ENCODE results near the gene TAF11L4.
"Not testable (repeated sequence)": the region's sequence is repeated elsewhere in the genome, so short reads cannot be mapped to it uniquely, and the experiment has no call there.

TAF11L4 gene

DNA sequence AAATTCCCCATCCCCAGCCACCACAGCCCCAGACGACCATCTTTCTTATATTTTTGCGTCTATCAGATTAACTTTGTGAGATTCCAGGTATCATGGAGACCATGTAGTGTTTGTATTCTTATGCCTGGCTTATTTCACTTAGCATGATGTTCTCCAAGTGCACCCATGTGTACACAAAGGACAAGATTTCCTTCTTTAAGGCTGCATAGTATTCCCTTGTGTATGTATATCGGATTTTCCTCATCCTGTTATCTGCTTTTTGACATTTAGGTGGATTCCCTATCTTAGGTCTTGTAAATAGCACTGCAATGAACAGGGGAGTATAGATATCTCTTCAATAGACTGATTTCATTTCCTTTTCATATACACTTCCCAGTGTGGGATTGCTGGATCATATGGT is 28.8 kb upstream of the TAF11L4 start:
- DNase-seq (ENCODE audit: low spot score) = no peak
- in situ Hi-C loops (cut with MboI; ENCODE audit: low sequenced_read_pairs, unreplicated experiment) = no loop called here
- TF ChIP-seq, protein P1, sequence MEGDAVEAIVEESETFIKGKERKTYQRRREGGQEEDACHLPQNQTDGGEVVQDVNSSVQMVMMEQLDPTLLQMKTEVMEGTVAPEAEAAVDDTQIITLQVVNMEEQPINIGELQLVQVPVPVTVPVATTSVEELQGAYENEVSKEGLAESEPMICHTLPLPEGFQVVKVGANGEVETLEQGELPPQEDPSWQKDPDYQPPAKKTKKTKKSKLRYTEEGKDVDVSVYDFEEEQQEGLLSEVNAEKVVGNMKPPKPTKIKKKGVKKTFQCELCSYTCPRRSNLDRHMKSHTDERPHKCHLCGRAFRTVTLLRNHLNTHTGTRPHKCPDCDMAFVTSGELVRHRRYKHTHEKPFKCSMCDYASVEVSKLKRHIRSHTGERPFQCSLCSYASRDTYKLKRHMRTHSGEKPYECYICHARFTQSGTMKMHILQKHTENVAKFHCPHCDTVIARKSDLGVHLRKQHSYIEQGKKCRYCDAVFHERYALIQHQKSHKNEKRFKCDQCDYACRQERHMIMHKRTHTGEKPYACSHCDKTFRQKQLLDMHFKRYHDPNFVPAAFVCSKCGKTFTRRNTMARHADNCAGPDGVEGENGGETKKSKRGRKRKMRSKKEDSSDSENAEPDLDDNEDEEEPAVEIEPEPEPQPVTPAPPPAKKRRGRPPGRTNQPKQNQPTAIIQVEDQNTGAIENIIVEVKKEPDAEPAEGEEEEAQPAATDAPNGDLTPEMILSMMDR (IDR thresholded peaks at IDR 0.05; ENCODE audit: borderline replicate concordance, control extremely low read depth, extremely low read depth, insufficient read depth, missing control alignments) = no peak

DNA sequence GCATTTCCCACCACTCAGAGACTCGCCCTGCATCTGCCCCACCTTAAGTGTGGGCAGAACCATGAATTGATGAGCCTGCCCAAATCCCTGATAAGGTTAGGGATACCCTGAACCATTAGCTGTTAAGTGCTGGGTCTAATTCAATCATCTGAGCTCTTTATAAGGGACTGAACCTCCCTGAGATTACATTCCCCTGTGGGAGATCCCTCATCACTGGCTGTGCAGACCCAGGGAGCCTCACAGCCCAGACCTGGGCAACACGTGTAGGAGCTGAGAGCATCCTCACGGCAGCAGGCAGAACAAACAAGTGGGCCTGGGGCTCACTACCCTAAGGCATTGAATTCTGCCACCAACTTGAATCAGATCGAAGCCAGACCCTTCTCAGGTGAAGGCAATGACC is 24.2 kb upstream of the TAF11L4 start:
- no peak for DNase-seq (ENCODE audit: low spot score)
- TF ChIP-seq, protein P1 (IDR thresholded peaks at IDR 0.05; ENCODE audit: borderline replicate concordance, control extremely low read depth, extremely low read depth, insufficient read depth, missing control alignments) = no peak
- in situ Hi-C loops (cut with MboI; ENCODE audit: low sequenced_read_pairs, unreplicated experiment) = no loop called here

DNA sequence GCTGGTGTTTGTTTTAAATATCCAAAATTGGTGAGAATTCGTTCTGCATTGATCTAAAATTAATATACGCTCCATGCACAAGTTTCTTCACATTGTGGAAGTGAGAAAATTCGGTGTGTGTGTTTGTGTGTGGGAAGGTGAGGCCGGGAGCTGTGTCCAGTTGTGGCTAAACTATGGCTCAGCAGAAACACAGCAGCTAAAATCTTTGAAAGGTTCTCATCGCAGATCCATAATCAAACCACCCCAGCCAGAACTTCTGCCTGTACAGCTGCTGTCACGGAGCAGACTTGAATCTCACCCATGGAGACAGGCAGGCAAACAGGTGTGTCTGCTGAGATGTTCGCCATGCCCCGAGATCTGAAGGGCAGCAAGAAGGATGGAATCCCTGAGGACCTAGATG is 23.7 kb upstream of the TAF11L4 start, which contains the start of gene TAF11L2:
Gene TAF11L2 (plus strand): TSS at position 301 of the 400 bp plus-strand sequence.
- DNase-seq (ENCODE audit: low spot score); in situ Hi-C loops (cut with MboI; ENCODE audit: low sequenced_read_pairs, unreplicated experiment): not testable (repeated sequence)

DNA sequence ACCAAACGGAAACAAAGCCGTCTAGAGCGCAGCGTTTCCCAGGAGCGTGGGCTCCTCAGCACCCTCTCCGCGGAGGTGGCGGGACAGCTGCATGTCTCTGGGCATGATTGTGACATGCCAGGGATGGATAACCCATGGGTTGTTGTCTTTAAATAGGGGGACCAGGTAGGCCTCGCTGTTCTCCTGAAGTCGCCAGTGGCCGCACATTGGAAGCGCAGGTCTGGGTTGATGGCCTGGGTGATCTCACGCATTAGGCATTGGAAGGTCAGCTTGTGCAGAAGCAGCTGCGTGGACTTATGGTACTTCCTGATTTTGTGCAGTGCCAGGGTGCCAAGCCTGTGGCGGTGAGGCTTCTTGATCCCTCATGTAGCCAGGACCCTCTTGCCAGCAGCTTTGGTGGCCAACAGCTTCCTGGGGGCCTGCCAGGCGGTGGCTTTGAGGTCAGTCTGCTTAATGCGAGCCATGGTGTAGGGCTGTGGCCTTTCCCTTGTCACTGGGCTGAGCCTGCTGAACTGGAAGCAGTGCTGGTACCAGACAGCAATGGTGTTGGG is 9.8 kb upstream of the TAF11L4 start:
- no peak for DNase-seq (ENCODE audit: low spot score)
- in situ Hi-C loops (cut with MboI; ENCODE audit: low sequenced_read_pairs, unreplicated experiment) = no loop called here
- TF ChIP-seq, protein P1 (IDR thresholded peaks at IDR 0.05; ENCODE audit: borderline replicate concordance, control extremely low read depth, extremely low read depth, insufficient read depth, missing control alignments) = no peak

DNA sequence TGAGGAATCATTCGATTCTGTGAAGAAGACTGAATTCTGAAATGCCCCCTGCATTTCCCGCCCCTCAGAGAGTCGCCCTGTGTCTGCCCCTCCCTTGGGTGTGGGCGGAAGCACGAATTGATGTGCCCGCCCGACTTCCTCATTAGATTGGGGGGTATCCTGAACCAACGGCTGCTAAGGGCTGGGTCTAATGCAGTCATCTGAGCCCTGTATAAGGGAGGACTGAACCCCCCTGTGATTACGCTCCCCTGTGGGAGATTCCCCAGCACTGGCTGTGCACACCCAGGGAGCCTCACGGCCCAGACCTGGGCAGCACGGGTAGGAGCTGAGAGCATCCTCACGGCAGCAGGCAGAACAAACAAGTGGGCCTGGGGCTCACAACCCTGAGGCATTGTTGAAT is 4.1 kb upstream of the TAF11L4 start:
- not testable (repeated sequence) for DNase-seq (ENCODE audit: low spot score)

DNA sequence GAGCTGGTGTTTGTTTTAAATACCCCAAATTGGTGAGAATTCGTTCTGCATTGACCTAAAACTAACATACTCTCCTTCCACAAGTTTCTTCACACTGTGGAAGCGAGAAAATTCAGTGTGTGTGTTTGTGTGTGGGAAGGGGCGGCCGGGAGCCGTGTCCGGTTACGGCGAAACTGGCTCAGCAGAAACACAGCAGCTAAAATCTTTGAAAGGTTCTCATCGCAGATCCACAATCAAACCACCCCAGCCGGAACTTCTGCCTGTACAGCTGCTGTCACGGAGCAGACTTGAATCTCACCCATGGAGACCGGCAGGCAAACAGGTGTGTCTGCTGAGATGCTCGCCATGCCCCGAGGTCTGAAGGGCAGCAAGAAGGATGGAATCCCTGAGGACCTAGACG is 3.5 kb upstream of the TAF11L4 start, which contains the start of gene TAF11L3:
Gene TAF11L3 (plus strand): TSS at position 301 of the 400 bp plus-strand sequence.
- DNase-seq (ENCODE audit: low spot score); in situ Hi-C loops (cut with MboI; ENCODE audit: low sequenced_read_pairs, unreplicated experiment): not testable (repeated sequence)

More for the DNA sequence above, 4.1 kb upstream of the TAF11L4 start:
- in situ Hi-C loops (cut with MboI; ENCODE audit: low sequenced_read_pairs, unreplicated experiment) = not testable (repeated sequence)

DNA sequence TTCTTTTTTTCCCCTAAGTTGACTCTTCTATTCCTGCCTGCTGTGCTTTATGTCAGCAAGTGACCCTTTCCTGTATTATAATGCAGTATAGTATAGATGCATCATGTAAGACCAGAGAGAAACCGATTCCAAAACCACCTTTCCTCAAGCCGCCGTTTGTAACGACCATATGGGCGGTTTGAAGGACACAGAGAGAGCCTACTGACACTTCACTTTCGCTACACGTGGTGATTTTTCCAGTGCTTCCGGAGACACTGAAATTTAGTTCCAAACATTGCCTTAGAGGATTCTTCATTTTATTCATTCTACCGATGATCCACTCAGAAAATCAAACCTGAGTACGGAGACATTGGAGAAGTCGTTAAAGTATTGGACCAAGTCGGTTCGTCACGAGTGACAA is 2.1 kb upstream of the TAF11L4 start:
- DNase-seq (ENCODE audit: low spot score); in situ Hi-C loops (cut with MboI; ENCODE audit: low sequenced_read_pairs, unreplicated experiment): not testable (repeated sequence)

DNA sequence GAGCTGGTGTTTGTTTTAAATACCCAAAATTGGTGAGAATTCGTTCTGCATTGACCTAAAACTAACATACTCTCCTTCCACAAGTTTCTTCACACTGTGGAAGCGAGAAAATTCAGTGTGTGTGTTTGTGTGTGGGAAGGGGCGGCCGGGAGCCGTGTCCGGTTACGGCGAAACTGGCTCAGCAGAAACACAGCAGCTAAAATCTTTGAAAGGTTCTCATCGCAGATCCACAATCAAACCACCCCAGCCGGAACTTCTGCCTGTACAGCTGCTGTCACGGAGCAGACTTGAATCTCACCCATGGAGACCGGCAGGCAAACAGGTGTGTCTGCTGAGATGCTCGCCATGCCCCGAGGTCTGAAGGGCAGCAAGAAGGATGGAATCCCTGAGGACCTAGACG is 3.3 kb downstream of the TAF11L4 start, which contains the start of gene TAF11L5:
Gene TAF11L5 (plus strand): TSS at position 301 of the 400 bp plus-strand sequence.
- DNase-seq (ENCODE audit: low spot score); in situ Hi-C loops (cut with MboI; ENCODE audit: low sequenced_read_pairs, unreplicated experiment): not testable (repeated sequence)

DNA sequence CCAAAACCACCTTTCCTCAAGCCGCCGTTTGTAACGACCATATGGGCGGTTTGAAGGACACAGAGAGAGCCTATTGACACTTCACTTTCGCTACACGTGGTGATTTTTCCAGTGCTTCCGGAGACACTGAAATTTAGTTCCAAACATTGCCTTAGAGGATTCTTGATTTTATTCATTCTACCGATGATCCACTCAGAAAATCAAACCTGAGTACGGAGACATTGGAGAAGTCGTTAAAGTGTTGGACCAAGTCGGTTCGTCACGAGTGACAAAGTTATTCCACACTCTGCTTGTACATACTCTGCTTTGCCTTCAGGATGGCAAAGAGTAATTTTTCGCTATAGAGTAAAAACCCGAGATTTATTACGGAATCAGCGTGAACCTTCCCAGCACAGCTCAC is 4.9 kb downstream of the TAF11L4 start:
- DNase-seq (ENCODE audit: low spot score); in situ Hi-C loops (cut with MboI; ENCODE audit: low sequenced_read_pairs, unreplicated experiment): not testable (repeated sequence)

DNA sequence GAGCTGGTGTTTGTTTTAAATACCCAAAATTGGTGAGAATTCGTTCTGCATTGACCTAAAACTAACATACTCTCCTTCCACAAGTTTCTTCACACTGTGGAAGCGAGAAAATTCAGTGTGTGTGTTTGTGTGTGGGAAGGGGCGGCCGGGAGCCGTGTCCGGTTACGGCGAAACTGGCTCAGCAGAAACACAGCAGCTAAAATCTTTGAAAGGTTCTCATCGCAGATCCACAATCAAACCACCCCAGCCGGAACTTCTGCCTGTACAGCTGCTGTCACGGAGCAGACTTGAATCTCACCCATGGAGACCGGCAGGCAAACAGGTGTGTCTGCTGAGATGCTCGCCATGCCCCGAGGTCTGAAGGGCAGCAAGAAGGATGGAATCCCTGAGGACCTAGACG is 6.8 kb downstream of the TAF11L4 start, which contains the start of gene TAF11L6:
Gene TAF11L6 (plus strand): TSS at position 301 of the 400 bp plus-strand sequence.
- DNase-seq (ENCODE audit: low spot score); in situ Hi-C loops (cut with MboI; ENCODE audit: low sequenced_read_pairs, unreplicated experiment): not testable (repeated sequence)
